Measurements from ENCODE around the gene RNF8.
"Not testable (repeated sequence)": the region's sequence is repeated elsewhere in the genome, so short reads cannot be mapped to it uniquely, and the experiment has no call there.

The RNF8 gene

DNA sequence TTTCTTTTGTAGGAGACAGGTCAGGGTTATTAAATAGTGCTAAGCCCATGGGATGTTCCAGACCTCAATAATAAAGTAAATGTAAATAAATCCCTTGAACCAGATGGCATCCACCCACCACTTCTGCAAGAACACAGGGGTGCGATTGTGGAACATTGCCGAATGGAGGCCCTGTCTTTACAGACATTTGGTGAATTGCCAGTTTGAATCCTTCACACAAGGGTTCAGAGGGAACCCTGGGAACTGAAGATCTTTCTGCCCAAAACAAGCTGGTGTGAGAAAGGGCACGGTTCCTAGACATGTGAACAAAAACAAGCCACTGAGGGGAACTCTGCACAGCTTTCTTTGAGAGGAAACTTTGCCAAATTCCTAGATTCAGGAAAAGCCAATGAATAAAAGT lies 30.2 kb upstream of the RNF8 start:
- H3K4me3 ChIP-seq (replicated peaks; ENCODE audit: low read depth, low read length): no peak overlapping the region
- peaks cover 4% of the 10 kb centered on the region for H3K36me3 ChIP-seq (ENCODE audit: control insufficient read depth, insufficient read depth, low read length)
- no peak for DNase-seq (ENCODE audit: extremely low read depth, insufficient read length)
- TF ChIP-seq, protein P1, sequence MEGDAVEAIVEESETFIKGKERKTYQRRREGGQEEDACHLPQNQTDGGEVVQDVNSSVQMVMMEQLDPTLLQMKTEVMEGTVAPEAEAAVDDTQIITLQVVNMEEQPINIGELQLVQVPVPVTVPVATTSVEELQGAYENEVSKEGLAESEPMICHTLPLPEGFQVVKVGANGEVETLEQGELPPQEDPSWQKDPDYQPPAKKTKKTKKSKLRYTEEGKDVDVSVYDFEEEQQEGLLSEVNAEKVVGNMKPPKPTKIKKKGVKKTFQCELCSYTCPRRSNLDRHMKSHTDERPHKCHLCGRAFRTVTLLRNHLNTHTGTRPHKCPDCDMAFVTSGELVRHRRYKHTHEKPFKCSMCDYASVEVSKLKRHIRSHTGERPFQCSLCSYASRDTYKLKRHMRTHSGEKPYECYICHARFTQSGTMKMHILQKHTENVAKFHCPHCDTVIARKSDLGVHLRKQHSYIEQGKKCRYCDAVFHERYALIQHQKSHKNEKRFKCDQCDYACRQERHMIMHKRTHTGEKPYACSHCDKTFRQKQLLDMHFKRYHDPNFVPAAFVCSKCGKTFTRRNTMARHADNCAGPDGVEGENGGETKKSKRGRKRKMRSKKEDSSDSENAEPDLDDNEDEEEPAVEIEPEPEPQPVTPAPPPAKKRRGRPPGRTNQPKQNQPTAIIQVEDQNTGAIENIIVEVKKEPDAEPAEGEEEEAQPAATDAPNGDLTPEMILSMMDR (IDR thresholded peaks at IDR 0.05; ENCODE audit: insufficient read depth, low read length, poor library complexity, severe bottlenecking): no peak
- H3K27me3 ChIP-seq (replicated peaks; ENCODE audit: control insufficient read depth, insufficient read depth, low read length): no peaks in the 10 kb centered on the region

DNA sequence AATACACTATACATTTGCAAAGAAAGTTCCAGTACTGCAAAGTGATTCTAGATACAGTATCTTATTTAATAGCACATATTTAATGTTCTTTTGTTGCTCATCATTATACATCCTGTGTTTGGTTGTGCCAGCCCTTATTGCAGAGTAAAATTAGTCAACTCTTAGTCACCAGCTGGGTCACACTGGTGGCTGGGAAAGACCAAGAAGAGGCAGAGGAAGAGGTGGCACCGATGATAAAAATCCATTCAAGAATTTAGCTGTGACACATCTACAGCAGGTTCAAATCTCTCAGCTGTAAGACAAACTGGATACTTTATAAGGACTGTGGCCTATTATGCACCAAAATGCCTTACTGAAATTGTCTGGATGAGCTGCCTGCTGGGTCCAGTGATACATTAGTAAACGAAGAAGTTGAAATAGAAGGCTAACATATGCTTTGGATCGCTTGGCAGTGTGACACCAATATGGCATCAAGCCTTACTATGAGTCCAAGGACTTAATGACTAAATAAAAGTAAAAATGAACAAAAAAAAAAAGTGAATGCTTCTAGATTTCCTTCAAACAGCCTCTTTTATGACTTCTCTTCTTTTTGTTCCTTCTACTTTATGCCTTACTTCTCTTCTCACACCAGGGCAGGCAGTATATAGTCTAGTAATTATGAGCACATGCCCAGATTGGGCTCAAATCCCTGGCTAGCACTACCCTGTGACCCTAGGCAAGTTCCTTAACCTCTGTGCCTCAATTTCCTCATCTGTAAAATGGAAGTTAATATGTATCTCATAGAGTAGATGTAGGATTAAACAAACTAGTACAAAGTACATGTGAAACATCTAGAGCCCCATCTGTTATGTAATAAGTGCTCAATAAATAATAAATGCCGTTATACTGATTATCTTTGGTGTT lies 29.4 kb upstream of the RNF8 start:
- Histone ChIP-seq H3K27me3 (replicated peaks; ENCODE audit: control insufficient read depth, insufficient read depth, low read length) (no peaks in the 10 kb centered on the region), H3K36me3 (ENCODE audit: control insufficient read depth, insufficient read depth, low read length) (peaks cover 4% of the 10 kb centered on the region), H3K4me3 (replicated peaks; ENCODE audit: low read depth, low read length) (no peak overlapping the region)
- TF ChIP-seq, protein P1 (IDR thresholded peaks at IDR 0.05; ENCODE audit: insufficient read depth, low read length, poor library complexity, severe bottlenecking): no peak
- no peak for DNase-seq (ENCODE audit: extremely low read depth, insufficient read length)

DNA sequence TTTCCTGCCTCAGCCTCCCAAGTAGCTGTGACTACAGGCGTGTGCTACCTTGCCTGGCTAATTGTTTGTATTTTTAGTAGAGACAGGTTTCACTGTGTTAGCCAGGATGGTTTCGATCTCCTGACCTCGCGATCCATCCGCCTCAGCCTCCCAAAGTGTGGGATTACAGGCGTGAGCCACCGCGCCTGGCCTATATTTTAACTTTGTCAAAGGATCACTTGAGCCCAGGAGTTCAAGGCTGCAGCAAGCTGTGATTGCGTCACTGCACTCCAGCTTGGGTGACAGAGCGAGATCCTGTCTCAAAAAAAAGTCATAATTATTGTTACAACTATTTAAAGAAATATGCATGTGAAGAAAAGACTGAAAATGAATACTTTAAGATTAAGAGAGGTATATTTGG lies 23.4 kb upstream of the RNF8 start:
- not testable (repeated sequence) for H3K36me3 ChIP-seq (ENCODE audit: control insufficient read depth, insufficient read depth, low read length); H3K4me3 ChIP-seq (replicated peaks; ENCODE audit: low read depth, low read length); DNase-seq (ENCODE audit: extremely low read depth, insufficient read length); H3K27me3 ChIP-seq (replicated peaks; ENCODE audit: control insufficient read depth, insufficient read depth, low read length)

DNA sequence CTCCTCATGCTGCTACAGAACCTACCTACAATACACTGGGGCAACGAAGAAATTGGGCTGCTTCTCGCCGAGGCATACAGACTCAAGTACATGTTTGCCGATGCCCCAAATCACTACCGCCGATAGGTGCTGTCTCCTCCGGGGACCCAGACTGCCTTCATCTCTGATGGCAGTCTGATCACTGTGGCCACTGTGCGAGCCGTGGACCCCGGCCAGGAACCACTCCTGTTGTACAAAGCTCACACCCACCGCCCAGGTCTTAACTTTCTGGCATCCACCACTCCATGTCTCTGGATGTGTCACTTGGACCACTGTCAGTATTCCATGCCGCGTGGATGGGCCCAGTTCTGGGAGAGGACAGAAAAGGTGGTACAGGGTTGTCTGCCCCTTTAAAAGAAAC lies 22.7 kb upstream of the RNF8 start:
- Histone ChIP-seq H3K36me3 (ENCODE audit: control insufficient read depth, insufficient read depth, low read length) (peaks cover 6% of the 10 kb centered on the region), H3K27me3 (replicated peaks; ENCODE audit: control insufficient read depth, insufficient read depth, low read length) (no peaks in the 10 kb centered on the region), H3K4me3 (replicated peaks; ENCODE audit: low read depth, low read length) (no peak overlapping the region)
- TF ChIP-seq, protein P1 (IDR thresholded peaks at IDR 0.05; ENCODE audit: insufficient read depth, low read length, poor library complexity, severe bottlenecking): no peak
- no peak for DNase-seq (ENCODE audit: extremely low read depth, insufficient read length)

DNA sequence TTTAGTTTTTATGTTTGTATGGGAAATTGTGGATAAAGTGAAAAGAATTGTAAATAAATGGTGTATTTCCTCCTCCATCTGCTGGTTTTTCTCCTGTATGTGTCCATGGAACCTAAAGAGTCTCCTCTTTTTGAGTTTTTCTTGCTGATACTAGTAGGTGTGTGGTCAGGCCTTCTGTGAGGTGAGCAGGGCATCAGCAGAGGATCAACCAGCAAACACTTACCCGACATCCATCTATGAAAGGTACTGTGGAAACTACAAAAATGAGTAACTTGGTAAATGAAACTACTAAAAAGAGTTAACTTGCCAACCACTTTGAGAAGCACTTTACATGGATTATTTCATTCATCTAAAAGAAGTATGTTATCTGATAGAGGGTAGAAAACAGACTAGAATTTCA lies 20.9 kb upstream of the RNF8 start:
- H3K36me3 ChIP-seq (ENCODE audit: control insufficient read depth, insufficient read depth, low read length): peaks cover 6% of the 10 kb centered on the region

DNA sequence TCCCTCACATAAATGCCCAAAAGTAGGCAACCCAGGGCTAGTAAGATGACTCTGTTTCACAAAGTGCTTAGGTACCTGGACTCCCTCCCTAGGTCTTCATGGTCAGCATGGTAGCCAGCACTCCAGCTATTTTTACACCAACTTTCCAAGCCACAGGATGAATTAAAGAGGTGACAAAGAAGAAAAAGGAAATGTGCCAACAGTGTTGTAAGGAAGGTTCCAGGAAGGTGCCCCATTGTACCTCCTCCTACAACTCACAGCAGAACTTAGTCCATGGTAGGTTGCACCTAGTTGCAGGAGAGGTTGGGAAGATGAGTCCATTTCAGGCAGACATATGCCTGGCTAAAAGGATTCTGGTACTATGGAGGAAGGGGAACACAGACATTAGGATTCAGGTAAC lies 19.7 kb upstream of the RNF8 start:
- no peaks in the 10 kb centered on the region for H3K27me3 ChIP-seq (replicated peaks; ENCODE audit: control insufficient read depth, insufficient read depth, low read length)
- no peak overlapping the region for H3K4me3 ChIP-seq (replicated peaks; ENCODE audit: low read depth, low read length)
- TF ChIP-seq, protein P1 (IDR thresholded peaks at IDR 0.05; ENCODE audit: insufficient read depth, low read length, poor library complexity, severe bottlenecking): no peak
- DNase-seq (ENCODE audit: extremely low read depth, insufficient read length): no peak
- peaks cover 6% of the 10 kb centered on the region for H3K36me3 ChIP-seq (ENCODE audit: control insufficient read depth, insufficient read depth, low read length)

More for the DNA sequence above, 20.9 kb upstream of the RNF8 start:
- H3K4me3 ChIP-seq (replicated peaks; ENCODE audit: low read depth, low read length): no peak overlapping the region
- DNase-seq (ENCODE audit: extremely low read depth, insufficient read length): no peak
- TF ChIP-seq, protein P1 (IDR thresholded peaks at IDR 0.05; ENCODE audit: insufficient read depth, low read length, poor library complexity, severe bottlenecking): no peak
- H3K27me3 ChIP-seq (replicated peaks; ENCODE audit: control insufficient read depth, insufficient read depth, low read length): no peaks in the 10 kb centered on the region

DNA sequence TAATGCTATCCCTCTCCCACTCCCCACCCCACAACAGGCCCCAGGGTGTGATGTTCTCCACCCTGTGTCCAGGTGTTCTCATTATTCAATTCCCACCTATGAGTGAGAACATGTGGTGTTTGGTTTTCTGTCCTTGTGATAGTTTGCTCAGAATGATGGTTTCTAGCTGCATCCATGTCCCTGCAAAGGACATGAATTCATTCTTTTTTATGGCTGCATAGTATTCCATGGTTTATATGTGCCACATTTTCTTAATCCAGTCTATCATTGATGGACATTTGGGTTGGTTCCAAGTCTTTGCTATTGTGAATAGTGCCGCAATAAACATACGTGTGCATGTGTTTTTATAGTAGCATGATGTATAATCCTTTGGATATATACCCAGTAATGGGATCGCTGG lies 15.5 kb upstream of the RNF8 start:
- not testable (repeated sequence) for DNase-seq (ENCODE audit: extremely low read depth, insufficient read length); H3K27me3 ChIP-seq (replicated peaks; ENCODE audit: control insufficient read depth, insufficient read depth, low read length); H3K4me3 ChIP-seq (replicated peaks; ENCODE audit: low read depth, low read length); H3K36me3 ChIP-seq (ENCODE audit: control insufficient read depth, insufficient read depth, low read length)
